ENCODE measurements around the gene GAB3. TPM values are rescaled to one million over a fixed set of nuclear protein-coding genes. Genes with fewer than 3 reads are reported as not detected.
A peak's percentile ranks its signal among the peaks of the same experiment; 100 is the strongest.

The GAB3 gene
- polyA plus RNA-seq, 1 donor from 2014 or later: not detected

DNA sequence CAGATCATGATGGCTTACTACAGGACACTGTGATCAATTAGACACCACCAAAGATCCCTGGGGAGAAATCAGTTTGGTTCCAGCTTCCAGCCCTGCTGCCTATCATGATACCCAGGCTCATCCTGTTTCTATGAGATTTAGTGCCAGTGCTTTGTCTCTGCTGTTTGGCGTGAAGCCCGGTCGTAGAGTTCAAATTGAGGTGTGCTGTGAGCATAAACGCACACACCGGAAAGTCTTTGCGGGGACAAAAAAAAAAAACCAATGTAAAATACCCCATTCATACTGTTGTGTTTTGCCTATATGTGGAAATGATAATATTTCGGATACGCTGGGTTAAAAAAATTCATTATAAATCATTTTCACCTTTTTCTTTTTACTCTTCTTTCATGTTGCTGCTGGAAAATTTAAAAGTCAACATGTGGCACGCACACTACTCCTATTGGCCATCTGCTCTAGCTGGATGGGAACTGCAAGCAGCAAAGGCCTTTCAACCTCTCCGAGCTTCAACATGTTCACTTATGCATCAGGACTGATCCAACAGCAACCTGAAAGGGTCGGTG, 11.2 kb upstream of the GAB3 start:
- Histone ChIP-seq H2AFZ (ENCODE audit: low read depth, low read length) (peak overlapping the region; percentile 76), H3K27me3 (ENCODE audit: insufficient read depth, low read depth, low read length) (no peaks in the 10 kb centered on the region), H3K4me3 (ENCODE audit: low read length) (peak overlapping the region; percentile 86), H3K9me3 (ENCODE audit: low read length) (no peaks in the 10 kb centered on the region), H3K36me3 (ENCODE audit: insufficient read depth, low read length) (no peaks in the 10 kb centered on the region), H4K20me1 (ENCODE audit: insufficient read depth) (no peaks in the 10 kb centered on the region), H3K9me2 (ENCODE audit: insufficient read depth, low read length) (no peaks in the 10 kb centered on the region), H3K9ac (ENCODE audit: low read length) (peak overlapping the region; percentile 61), H3K79me2 (replicated peaks; ENCODE audit: insufficient read depth, low read length) (no peaks in the 10 kb centered on the region), H3K4me2 (ENCODE audit: low read length) (peak overlapping the region; percentile 62), H3K27ac (ENCODE audit: low read length) (peak overlapping the region; percentile 80), H3F3A (ENCODE audit: insufficient read depth, low read length, poor library complexity, severe bottlenecking) (no peaks in the 10 kb centered on the region)
- TF ChIP-seq POLR2AphosphoS5 (IDR thresholded peaks at IDR 0.05) (no peak), EP300 (conservative IDR thresholded peaks at IDR 0.05; ENCODE audit: poor library complexity, severe bottlenecking) (no peak)
- TF ChIP-seq, protein P1, sequence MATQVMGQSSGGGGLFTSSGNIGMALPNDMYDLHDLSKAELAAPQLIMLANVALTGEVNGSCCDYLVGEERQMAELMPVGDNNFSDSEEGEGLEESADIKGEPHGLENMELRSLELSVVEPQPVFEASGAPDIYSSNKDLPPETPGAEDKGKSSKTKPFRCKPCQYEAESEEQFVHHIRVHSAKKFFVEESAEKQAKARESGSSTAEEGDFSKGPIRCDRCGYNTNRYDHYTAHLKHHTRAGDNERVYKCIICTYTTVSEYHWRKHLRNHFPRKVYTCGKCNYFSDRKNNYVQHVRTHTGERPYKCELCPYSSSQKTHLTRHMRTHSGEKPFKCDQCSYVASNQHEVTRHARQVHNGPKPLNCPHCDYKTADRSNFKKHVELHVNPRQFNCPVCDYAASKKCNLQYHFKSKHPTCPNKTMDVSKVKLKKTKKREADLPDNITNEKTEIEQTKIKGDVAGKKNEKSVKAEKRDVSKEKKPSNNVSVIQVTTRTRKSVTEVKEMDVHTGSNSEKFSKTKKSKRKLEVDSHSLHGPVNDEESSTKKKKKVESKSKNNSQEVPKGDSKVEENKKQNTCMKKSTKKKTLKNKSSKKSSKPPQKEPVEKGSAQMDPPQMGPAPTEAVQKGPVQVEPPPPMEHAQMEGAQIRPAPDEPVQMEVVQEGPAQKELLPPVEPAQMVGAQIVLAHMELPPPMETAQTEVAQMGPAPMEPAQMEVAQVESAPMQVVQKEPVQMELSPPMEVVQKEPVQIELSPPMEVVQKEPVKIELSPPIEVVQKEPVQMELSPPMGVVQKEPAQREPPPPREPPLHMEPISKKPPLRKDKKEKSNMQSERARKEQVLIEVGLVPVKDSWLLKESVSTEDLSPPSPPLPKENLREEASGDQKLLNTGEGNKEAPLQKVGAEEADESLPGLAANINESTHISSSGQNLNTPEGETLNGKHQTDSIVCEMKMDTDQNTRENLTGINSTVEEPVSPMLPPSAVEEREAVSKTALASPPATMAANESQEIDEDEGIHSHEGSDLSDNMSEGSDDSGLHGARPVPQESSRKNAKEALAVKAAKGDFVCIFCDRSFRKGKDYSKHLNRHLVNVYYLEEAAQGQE (IDR thresholded peaks at IDR 0.05; ENCODE audit: borderline replicate concordance): peak; percentile 12

DNA sequence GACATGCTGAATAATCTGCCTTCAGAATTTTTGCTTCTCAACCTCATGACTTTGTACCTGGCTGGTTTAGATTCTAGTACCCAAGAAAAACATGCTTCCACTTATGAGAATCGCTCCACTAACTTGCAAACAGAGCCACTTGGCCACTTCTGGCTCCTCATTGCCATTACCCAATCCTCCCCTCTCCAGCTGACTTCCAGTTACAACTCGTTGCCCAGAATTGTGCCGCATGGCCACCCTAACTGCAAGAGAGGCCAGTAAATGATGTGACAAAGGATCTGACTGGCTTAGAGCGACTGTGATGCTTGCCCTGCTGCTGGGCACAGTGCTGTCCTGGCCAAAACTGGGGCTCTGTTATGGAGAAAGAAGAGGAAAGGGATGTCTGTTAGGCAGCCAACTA, 7.8 kb upstream of the GAB3 start:
- no peaks in the 10 kb centered on the region for H3K79me2 ChIP-seq (replicated peaks; ENCODE audit: insufficient read depth, low read length)
- H3K9ac ChIP-seq (ENCODE audit: low read length): no peak overlapping the region
- H3F3A ChIP-seq (ENCODE audit: insufficient read depth, low read length, poor library complexity, severe bottlenecking): no peaks in the 10 kb centered on the region
- no peak overlapping the region for H3K27ac ChIP-seq (ENCODE audit: low read length)
- H2AFZ ChIP-seq (ENCODE audit: low read depth, low read length): no peak overlapping the region
- no peaks in the 10 kb centered on the region for H3K9me2 ChIP-seq (ENCODE audit: insufficient read depth, low read length)
- H3K36me3 ChIP-seq (ENCODE audit: insufficient read depth, low read length): no peaks in the 10 kb centered on the region
- TF ChIP-seq EZH2 (IDR thresholded peaks at IDR 0.05; ENCODE audit: borderline replicate concordance, insufficient read depth, low read length, poor library complexity, severe bottlenecking) (no peak), POLR2AphosphoS5 (IDR thresholded peaks at IDR 0.05) (no peak), MXI1 (conservative IDR thresholded peaks at IDR 0.05; ENCODE audit: poor library complexity, severe bottlenecking) (no peak), EP300 (conservative IDR thresholded peaks at IDR 0.05; ENCODE audit: poor library complexity, severe bottlenecking) (no peak), RAD21 (conservative IDR thresholded peaks at IDR 0.05) (no peak), TAF1 (IDR thresholded peaks at IDR 0.05; ENCODE audit: low read depth) (no peak), SMC3 (conservative IDR thresholded peaks at IDR 0.05; ENCODE audit: poor library complexity) (no peak)
- TF ChIP-seq, protein P2, sequence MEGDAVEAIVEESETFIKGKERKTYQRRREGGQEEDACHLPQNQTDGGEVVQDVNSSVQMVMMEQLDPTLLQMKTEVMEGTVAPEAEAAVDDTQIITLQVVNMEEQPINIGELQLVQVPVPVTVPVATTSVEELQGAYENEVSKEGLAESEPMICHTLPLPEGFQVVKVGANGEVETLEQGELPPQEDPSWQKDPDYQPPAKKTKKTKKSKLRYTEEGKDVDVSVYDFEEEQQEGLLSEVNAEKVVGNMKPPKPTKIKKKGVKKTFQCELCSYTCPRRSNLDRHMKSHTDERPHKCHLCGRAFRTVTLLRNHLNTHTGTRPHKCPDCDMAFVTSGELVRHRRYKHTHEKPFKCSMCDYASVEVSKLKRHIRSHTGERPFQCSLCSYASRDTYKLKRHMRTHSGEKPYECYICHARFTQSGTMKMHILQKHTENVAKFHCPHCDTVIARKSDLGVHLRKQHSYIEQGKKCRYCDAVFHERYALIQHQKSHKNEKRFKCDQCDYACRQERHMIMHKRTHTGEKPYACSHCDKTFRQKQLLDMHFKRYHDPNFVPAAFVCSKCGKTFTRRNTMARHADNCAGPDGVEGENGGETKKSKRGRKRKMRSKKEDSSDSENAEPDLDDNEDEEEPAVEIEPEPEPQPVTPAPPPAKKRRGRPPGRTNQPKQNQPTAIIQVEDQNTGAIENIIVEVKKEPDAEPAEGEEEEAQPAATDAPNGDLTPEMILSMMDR (IDR thresholded peaks at IDR 0.05; ENCODE audit: poor library complexity, severe bottlenecking): no peak
- TF ChIP-seq, protein P1 (IDR thresholded peaks at IDR 0.05; ENCODE audit: borderline replicate concordance): no peak
- H4K20me1 ChIP-seq (ENCODE audit: insufficient read depth): no peaks in the 10 kb centered on the region
- H3K27me3 ChIP-seq (ENCODE audit: insufficient read depth, low read depth, low read length): no peaks in the 10 kb centered on the region
- H3K4me3 ChIP-seq (ENCODE audit: low read length): no peak overlapping the region
- H3K9me3 ChIP-seq (ENCODE audit: low read length): no peaks in the 10 kb centered on the region
- no peak overlapping the region for H3K4me2 ChIP-seq (ENCODE audit: low read length)
